Suprapubic skin (tissue), 4 donors: ENCODE data around the gene LRRTM4. TPM values are rescaled to one million over a fixed set of nuclear protein-coding genes. Genes with fewer than 3 reads are reported as not detected.

Experiments
- DNase-seq, 2 donors: peaks; one replicate each; pipeline ENCODE4 v3.0.0-alpha.2; 2019; ENCODE audit warnings: low spot score in 2 of 2
- H3K27ac ChIP-seq: fragments of 200-600 bp; sonication (generic); one replicate; pipeline ENCODE4 v1.5.1; 2019
- H3K27me3 ChIP-seq: fragments of 200-600 bp; sonication (generic); one replicate; pipeline ENCODE4 v1.5.1; 2019
- H3K36me3 ChIP-seq: fragments of 200-600 bp; sonication (generic); one replicate; pipeline ENCODE4 v1.5.1; 2019
- H3K4me1 ChIP-seq: fragments of 200-600 bp; sonication (generic); one replicate; pipeline ENCODE4 v1.5.1; 2019
- H3K4me3 ChIP-seq: fragments of 200-600 bp; sonication (generic); one replicate; pipeline ENCODE4 v1.5.1; 2019; ENCODE audit warnings: mild to moderate bottlenecking
- H3K9me3 ChIP-seq: fragments of 200-600 bp; sonication (generic); one replicate; pipeline ENCODE4 v1.5.1; 2019
- CTCF ChIP-seq, 2 donors: fragments of 200-600 bp in 1 of 2; fragments of 450-650 bp in 1 of 2; sonication (generic) in 1 of 2; IDR thresholded peaks; one replicate each; pipeline ENCODE4 v1.5.1; 2016 to 2019; ENCODE audit warnings: antibody characterized with exemption in 2 of 2, mild to moderate bottlenecking in 1 of 2, moderate library complexity in 1 of 2
- EP300 ChIP-seq: sonication (generic); formaldehyde crosslinking; IDR thresholded peaks from one replicate; pipeline ENCODE4 v1.6.1; 2017; ENCODE audit warnings: antibody characterized with exemption
- POLR2A ChIP-seq, 2 donors: fragments of 450-650 bp; IDR thresholded peaks; one replicate each; pipeline ENCODE4 v1.6.1; 2017; ENCODE audit warnings: antibody characterized with exemption in 2 of 2, mild to moderate bottlenecking in 2 of 2, moderate library complexity in 2 of 2
- POLR2AphosphoS5 ChIP-seq, 3 donors: sonication (generic); formaldehyde crosslinking; IDR thresholded peaks; one replicate each; pipeline ENCODE4 v1.6.1; 2017; ENCODE audit warnings: antibody characterized with exemption in 3 of 3
- WGBS: methylation state at CpG from one replicate; pipeline ENCODE4 v1.1.5; 2018; 5-methylcytosine and 5-hydroxymethylcytosine counted together
- total RNA-seq, 4 donors: library from RNA; depleted of rRNA; stranded (reverse); fragments of >200 nt; gene quantifications; one replicate each; pipeline ENCODE4 v1.1.0, GENCODE V29; 2016

Gene LRRTM4
- total RNA-seq, 4 donors from 2014 or later: not detected

GRCh38 chr2:77421971-77422370 lies 100.2 kb downstream of the LRRTM4 start:
- TF ChIP-seq EP300 (no peak), CTCF (IDR thresholded peaks at IDR 0.05) (no peak), POLR2AphosphoS5 (IDR thresholded peaks at IDR 0.05) (no peak), POLR2A (IDR thresholded peaks at IDR 0.05) (no peak)
- Histone ChIP-seq H3K4me1 (no peaks in the 10 kb centered on the region), H3K9me3 (no peaks in the 10 kb centered on the region), H3K27me3 (no peaks in the 10 kb centered on the region), H3K4me3 (no peak overlapping the region), H3K36me3 (no peaks in the 10 kb centered on the region), H3K27ac (no peak overlapping the region)
- 97% methylated on average over 4 of the region's 4 CpGs for WGBS
- DNase-seq: no peak

DNA sequence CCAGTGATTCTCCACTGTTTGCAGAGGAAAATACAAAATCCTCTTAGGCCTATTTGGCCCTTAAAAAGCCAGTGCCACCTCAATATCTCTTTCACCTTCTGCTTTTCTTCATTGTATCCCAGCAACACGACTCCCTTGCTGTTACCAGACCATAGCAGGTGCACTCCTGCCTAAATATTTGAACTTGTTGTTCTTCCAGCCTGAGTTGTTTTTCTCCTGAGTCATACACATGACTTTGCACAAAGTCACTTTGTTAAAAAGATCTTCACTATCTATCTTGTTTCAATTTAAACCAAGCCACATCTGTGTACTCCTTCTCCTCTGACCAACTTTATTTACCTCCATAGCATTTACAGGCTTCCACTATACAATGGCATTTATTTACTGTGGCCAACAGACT lies 103.6 kb downstream of the LRRTM4 start:
- no peak for DNase-seq
- no peak overlapping the region for H3K27ac ChIP-seq
- no peak overlapping the region for H3K4me3 ChIP-seq
- H3K27me3 ChIP-seq: no peaks in the 10 kb centered on the region
- TF ChIP-seq CTCF (IDR thresholded peaks at IDR 0.05) (no peak), EP300 (no peak), POLR2A (IDR thresholded peaks at IDR 0.05) (no peak)
- H3K4me1 ChIP-seq: no peaks in the 10 kb centered on the region
- 66% methylated on average over 1 of the region's 1 CpG for WGBS
- H3K9me3 ChIP-seq: peaks cover 3% of the 10 kb centered on the region
- no peaks in the 10 kb centered on the region for H3K36me3 ChIP-seq

DNA sequence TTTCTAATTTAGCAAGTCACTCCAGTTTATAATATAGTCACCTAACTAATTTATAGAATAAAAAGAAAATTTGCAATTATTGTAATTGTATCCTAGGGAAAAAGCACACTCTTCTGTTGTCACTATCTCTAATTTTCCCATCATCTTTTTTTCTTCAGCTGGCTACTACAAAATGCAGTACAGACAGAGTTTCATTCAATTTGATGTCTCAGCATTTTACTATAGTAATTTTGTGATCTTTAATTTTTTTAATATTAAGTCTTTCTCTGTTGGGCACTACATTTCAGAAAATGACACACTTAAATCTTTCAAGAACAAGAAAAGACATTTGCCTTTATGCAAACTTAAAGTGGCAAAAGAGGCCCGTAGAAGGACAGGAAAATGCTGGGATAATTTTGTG lies 118.0 kb downstream of the LRRTM4 start:
- H3K9me3 ChIP-seq: no peaks in the 10 kb centered on the region
- 86% methylated on average over 1 of the region's 1 CpG for WGBS
- no peak overlapping the region for H3K27ac ChIP-seq
- H3K4me3 ChIP-seq: no peak overlapping the region
- no peaks in the 10 kb centered on the region for H3K36me3 ChIP-seq
- no peaks in the 10 kb centered on the region for H3K4me1 ChIP-seq
- no peaks in the 10 kb centered on the region for H3K27me3 ChIP-seq
- no peak for TF ChIP-seq EP300
- TF ChIP-seq POLR2AphosphoS5 (IDR thresholded peaks at IDR 0.05): no peak
- TF ChIP-seq CTCF (IDR thresholded peaks at IDR 0.05): no peak
- no peak for TF ChIP-seq POLR2A (IDR thresholded peaks at IDR 0.05)
- DNase-seq: no peak

DNA sequence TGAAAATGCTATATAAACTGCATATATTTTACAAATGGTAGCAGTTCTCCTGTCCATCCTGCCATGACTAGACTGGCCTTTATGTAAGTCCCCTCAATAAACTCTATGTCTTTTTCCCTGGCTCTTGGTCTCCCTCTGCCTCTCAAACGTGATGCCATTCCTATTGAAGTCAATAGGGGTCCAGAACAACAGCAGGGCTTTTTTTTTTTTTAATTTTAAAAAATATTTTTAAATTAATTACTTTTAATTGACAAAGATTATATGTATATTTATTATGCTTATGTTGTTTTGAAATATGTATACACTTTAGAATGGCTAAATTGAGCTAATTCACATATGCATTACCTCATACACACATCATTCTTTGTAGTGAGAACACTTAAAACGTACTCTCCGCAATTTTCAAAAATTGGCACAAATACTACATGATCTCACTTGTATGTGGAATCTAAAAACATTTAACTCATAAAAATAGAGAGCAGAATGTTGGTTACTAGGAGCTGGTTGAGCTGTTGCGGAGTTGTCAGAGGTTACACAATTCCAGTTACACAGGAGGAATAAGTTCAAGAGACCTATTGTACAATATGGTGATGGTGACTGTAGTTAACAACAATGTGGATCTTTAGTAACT lies 123.1 kb downstream of the LRRTM4 start:
- no peak overlapping the region for H3K27ac ChIP-seq
- no peaks in the 10 kb centered on the region for H3K27me3 ChIP-seq
- no peak for DNase-seq
- H3K36me3 ChIP-seq: no peaks in the 10 kb centered on the region
- no peak for TF ChIP-seq POLR2A (IDR thresholded peaks at IDR 0.05)
- no peaks in the 10 kb centered on the region for H3K9me3 ChIP-seq
- WGBS: 53% methylated on average over 4 of the region's 4 CpGs
- H3K4me3 ChIP-seq: no peak overlapping the region
- no peaks in the 10 kb centered on the region for H3K4me1 ChIP-seq

GRCh38 chr2:77397763-77398162 lies 124.4 kb downstream of the LRRTM4 start:
- 46% methylated on average over 2 of the region's 2 CpGs for WGBS
- no peaks in the 10 kb centered on the region for H3K27me3 ChIP-seq

More at GRCh38 chr2:77397763-77398162, 124.4 kb downstream of the LRRTM4 start:
- no peaks in the 10 kb centered on the region for H3K9me3 ChIP-seq
- TF ChIP-seq EP300 (no peak), POLR2A (IDR thresholded peaks at IDR 0.05) (no peak), POLR2AphosphoS5 (IDR thresholded peaks at IDR 0.05) (no peak), CTCF (IDR thresholded peaks at IDR 0.05) (no peak)
- no peaks in the 10 kb centered on the region for H3K36me3 ChIP-seq
- no peak overlapping the region for H3K4me3 ChIP-seq
- no peaks in the 10 kb centered on the region for H3K4me1 ChIP-seq
- H3K27ac ChIP-seq: no peak overlapping the region
- DNase-seq: no peak
